Lung (tissue), 12 donors: ENCODE results near the gene RRP1. TPM values are rescaled to one million over a fixed set of nuclear protein-coding genes. Genes with fewer than 3 reads are reported as not detected.
A peak's percentile ranks its signal among the peaks of the same experiment; 100 is the strongest.

ENCODE experiments used
- ATAC-seq: fragments of 200-7000 bp; cut with Tn5 transposase; one replicate; pipeline ENCODE4 v1.9.1; 2020; ENCODE audit warnings: moderate number of reproducible peaks; ENCODE audit not compliant: insufficient read depth, low FRiP score
- DNase-seq, 3 donors: peaks; one replicate each; pipeline ENCODE4 v3.0.0-alpha.2; 2013 to 2017
- H3K27ac ChIP-seq, 2 donors: one replicate each; pipeline ENCODE4 v1.5.1; 2013; ENCODE audit warnings: mild to moderate bottlenecking in 2 of 2, moderate library complexity in 2 of 2, control low read depth in 1 of 2, inconsistent platforms in 1 of 2, low read depth in 1 of 2, low read length in 1 of 2
- H3K27me3 ChIP-seq, 3 donors: one replicate each; pipeline ENCODE4 v1.5.1; 2013; ENCODE audit warnings: low read length in 2 of 3; ENCODE audit not compliant: control insufficient read depth in 3 of 3, insufficient read depth in 3 of 3
- H3K36me3 ChIP-seq, 4 donors: one replicate each; pipeline ENCODE4 v1.5.1; 2013; ENCODE audit warnings: low read length in 4 of 4, mild to moderate bottlenecking in 1 of 4, moderate library complexity in 1 of 4; ENCODE audit not compliant: control insufficient read depth in 4 of 4, insufficient read depth in 4 of 4
- H3K4me1 ChIP-seq, 5 donors: one replicate each; pipeline ENCODE4 v1.5.1; 2013; ENCODE audit warnings: low read length in 5 of 5, mild to moderate bottlenecking in 2 of 5, moderate library complexity in 1 of 5; ENCODE audit not compliant: control insufficient read depth in 5 of 5, insufficient read depth in 5 of 5
- H3K4me3 ChIP-seq: one replicate; pipeline ENCODE4 v1.5.1; 2013; ENCODE audit warnings: mild to moderate bottlenecking, control low read depth, moderate library complexity
- H3K9ac ChIP-seq, 2 donors: one replicate each; pipeline ENCODE4 v1.5.1; 2013; ENCODE audit warnings: low read length in 2 of 2, control low read depth in 1 of 2; ENCODE audit not compliant: insufficient read depth in 1 of 2
- H3K9me3 ChIP-seq, 4 donors: one replicate each; pipeline ENCODE4 v1.5.1; 2013; ENCODE audit warnings: low read length in 3 of 4, mild to moderate bottlenecking in 1 of 4, moderate library complexity in 1 of 4; ENCODE audit not compliant: control insufficient read depth in 4 of 4, insufficient read depth in 3 of 4
- CTCF ChIP-seq: IDR thresholded peaks from 2 replicates; pipeline ENCODE4 v1.5.1; 2012; ENCODE audit warnings: mild to moderate bottlenecking; ENCODE audit errors: control extremely low read depth, extremely low read depth
- WGBS, 2 donors: extraction: QIAGEN DNeasy Blood & Tissue Kit; methylation state at CpG; one replicate each; pipeline ENCODE4 v1.1.7; 2013; 5-methylcytosine and 5-hydroxymethylcytosine counted together
- polyA plus RNA-seq, 2 donors: library from polyadenylated mRNA; stranded (reverse); fragments of 200-250 nt; gene quantifications; one replicate each; pipeline ENCODE4 v1.2.1, GENCODE V29; 2013
- total RNA-seq, 2 donors: library from RNA; depleted of rRNA in 1 of 2; stranded (reverse); fragments of >200 nt in 1 of 2; gene quantifications; one replicate each; pipeline ENCODE4 v1.2.1, GENCODE V29; 2014 to 2021
- donor health status: control.
- donor health status: control.
- donor health status: Bipolar disorder and iron deficiency.
- donor health status: healthy.
- donor health status: DM: yes; HTN: yes; CAD: no.

The RRP1 gene
- total and polyA plus RNA-seq, 4 donors = 15.8 to 26.7 (median 19.5) TPM

GRCh38 chr21:43782431-43783097 is 6.8 kb upstream of the RRP1 start:
- TF ChIP-seq CTCF = no peak
- H3K36me3 ChIP-seq = no peaks in the 10 kb centered on the region
- 72 to 86% methylated on average over 5 of the region's 5 CpGs for WGBS, 2 donors
- no peak overlapping the region for H3K4me3 ChIP-seq
- ATAC-seq = no peak
- no peak for DNase-seq
- no peak overlapping the region for H3K9ac ChIP-seq
- peak overlapping the region in 1 of 2 donors; percentile 81 for H3K27ac ChIP-seq
- H3K9me3 ChIP-seq = no peaks in the 10 kb centered on the region
- no peaks in the 10 kb centered on the region for H3K27me3 ChIP-seq
- H3K4me1 ChIP-seq = peaks cover 0 to 6% (median 0%) of the 10 kb centered on the region in 5 donors

GRCh38 chr21:43783098-43783700 is 6.2 kb upstream of the RRP1 start:
- no peaks in the 10 kb centered on the region for H3K27me3 ChIP-seq
- no peak overlapping the region for H3K9ac ChIP-seq
- H3K36me3 ChIP-seq = no peaks in the 10 kb centered on the region
- H3K4me3 ChIP-seq = no peak overlapping the region
- TF ChIP-seq CTCF = no peak
- no peak for DNase-seq
- WGBS, 2 donors = 62 to 69% methylated on average over 17 of the region's 17 CpGs
- no peaks in the 10 kb centered on the region for H3K9me3 ChIP-seq
- ATAC-seq = peak; percentile 67
- peaks cover 0 to 6% (median 0%) of the 10 kb centered on the region in 5 donors for H3K4me1 ChIP-seq
- H3K27ac ChIP-seq = peak overlapping the region in 1 of 2 donors; percentile 57

- no peak overlapping the region for H3K9ac ChIP-seq
- H3K27me3 ChIP-seq = no peaks in the 10 kb centered on the region
- no peak for DNase-seq
- H3K4me1 ChIP-seq = peaks cover 0 to 2% (median 0%) of the 10 kb centered on the region in 5 donors
- no peak overlapping the region for H3K27ac ChIP-seq
- H3K9me3 ChIP-seq = no peaks in the 10 kb centered on the region
- no peak for TF ChIP-seq CTCF
- no peaks in the 10 kb centered on the region for H3K36me3 ChIP-seq
- WGBS, 2 donors = 55 to 58% methylated on average over 3 of the region's 3 CpGs
- H3K4me3 ChIP-seq = no peak overlapping the region
- no peak for ATAC-seq
Observed at GRCh38 chr21:43785134-43785533, 4.2 kb upstream of the RRP1 start.
